ENCODE measurements around the gene PPP1R14C. TPM values are rescaled to one million over a fixed set of nuclear protein-coding genes. Genes with fewer than 3 reads are reported as not detected.

The PPP1R14C gene
- total RNA-seq, 1 experiment from 2014 or later: 12.1 TPM

GRCh38 chr6:150182460-150183078 lies 39.7 kb downstream of the PPP1R14C start:
- H3K9me2 ChIP-seq (ENCODE audit: insufficient read depth): no peaks in the 10 kb centered on the region
- no peak overlapping the region for H3K27ac ChIP-seq
- no peaks in the 10 kb centered on the region for H3K9me3 ChIP-seq (ENCODE audit: insufficient read depth, low read depth)
- TF ChIP-seq CTCF (conservative IDR thresholded peaks at IDR 0.05) (no peak), EZH2 (IDR thresholded peaks at IDR 0.05; ENCODE audit: low read depth) (no peak)
- no peak overlapping the region for H3K4me3 ChIP-seq
- H2AFZ ChIP-seq: no peak overlapping the region
- POLR2A ChIA-PET (ENCODE audit: unreplicated experiment): no interaction called here
- no TSS peak for BruUV-seq (replicated peaks)
- H4K20me1 ChIP-seq (ENCODE audit: insufficient read depth): no peaks in the 10 kb centered on the region
- CTCF ChIA-PET: no interaction called here
- no peaks in the 10 kb centered on the region for H3K27me3 ChIP-seq (ENCODE audit: insufficient read depth, low read depth)
- peaks cover 5% of the 10 kb centered on the region; the same call in 1 of the 2 replicates for H3F3A ChIP-seq (ENCODE audit: insufficient read depth, low read depth)
- intact Hi-C loops (cut with micrococcal nuclease; ENCODE audit: unreplicated experiment): no loop called here
- no peak for DNase-seq
- peaks cover 15% of the 10 kb centered on the region for H3K79me2 ChIP-seq (ENCODE audit: low read depth)
- peaks cover 18% of the 10 kb centered on the region for H3K4me1 ChIP-seq (replicated peaks; ENCODE audit: insufficient read depth)
- H3K4me2 ChIP-seq: no peak overlapping the region
- H3K36me3 ChIP-seq (ENCODE audit: low read depth): no peaks in the 10 kb centered on the region

GRCh38 chr6:150183105-150183504 lies 40.3 kb downstream of the PPP1R14C start:
- Histone ChIP-seq H3K4me1 (replicated peaks; ENCODE audit: insufficient read depth) (peaks cover 16% of the 10 kb centered on the region), H3K36me3 (ENCODE audit: low read depth) (no peaks in the 10 kb centered on the region), H2AFZ (no peak overlapping the region), H3K9me2 (ENCODE audit: insufficient read depth) (no peaks in the 10 kb centered on the region), H3K27ac (no peak overlapping the region), H3K79me2 (ENCODE audit: low read depth) (peaks cover 13% of the 10 kb centered on the region), H3F3A (ENCODE audit: insufficient read depth, low read depth) (peaks cover 5% of the 10 kb centered on the region; the same call in 1 of the 2 replicates), H3K9me3 (ENCODE audit: insufficient read depth, low read depth) (no peaks in the 10 kb centered on the region), H3K4me2 (no peak overlapping the region), H3K27me3 (ENCODE audit: insufficient read depth, low read depth) (no peaks in the 10 kb centered on the region), H4K20me1 (ENCODE audit: insufficient read depth) (no peaks in the 10 kb centered on the region), H3K4me3 (no peak overlapping the region)
- no TSS peak for BruUV-seq (replicated peaks)
- TF ChIP-seq CTCF (conservative IDR thresholded peaks at IDR 0.05): no peak
- no peak for TF ChIP-seq EZH2 (IDR thresholded peaks at IDR 0.05; ENCODE audit: low read depth)
- intact Hi-C loops (cut with micrococcal nuclease; ENCODE audit: unreplicated experiment): no loop called here
- CTCF ChIA-PET: interaction anchor here (0.7 kb wide), 1 partner anchor 52 kb away, joined by 5 read pairs; no protein-coding TSS in a partner anchor
- POLR2A ChIA-PET (ENCODE audit: unreplicated experiment): no interaction called here
- DNase-seq: no peak

GRCh38 chr6:150183966-150184365 lies 41.1 kb downstream of the PPP1R14C start:
- H3K4me2 ChIP-seq: no peak overlapping the region
- peaks cover 11% of the 10 kb centered on the region for H3K79me2 ChIP-seq (ENCODE audit: low read depth)
- peaks cover 5% of the 10 kb centered on the region; the same call in 1 of the 2 replicates for H3F3A ChIP-seq (ENCODE audit: insufficient read depth, low read depth)
- intact Hi-C loops (cut with micrococcal nuclease; ENCODE audit: unreplicated experiment): no loop called here
- H4K20me1 ChIP-seq (ENCODE audit: insufficient read depth): no peaks in the 10 kb centered on the region
- H3K27ac ChIP-seq: no peak overlapping the region
- CTCF ChIA-PET: interaction anchor here (0.7 kb wide), 1 partner anchor 53 kb away, joined by 5 read pairs; no protein-coding TSS in a partner anchor
- BruUV-seq (replicated peaks): no TSS peak
- peaks cover 16% of the 10 kb centered on the region for H3K4me1 ChIP-seq (replicated peaks; ENCODE audit: insufficient read depth)
- POLR2A ChIA-PET (ENCODE audit: unreplicated experiment): no interaction called here
- no peak overlapping the region for H2AFZ ChIP-seq
- DNase-seq: no peak
- no peaks in the 10 kb centered on the region for H3K27me3 ChIP-seq (ENCODE audit: insufficient read depth, low read depth)
- no peaks in the 10 kb centered on the region for H3K9me3 ChIP-seq (ENCODE audit: insufficient read depth, low read depth)
- H3K36me3 ChIP-seq (ENCODE audit: low read depth): no peaks in the 10 kb centered on the region
- H3K9me2 ChIP-seq (ENCODE audit: insufficient read depth): no peaks in the 10 kb centered on the region
- H3K4me3 ChIP-seq: no peak overlapping the region
- TF ChIP-seq CTCF (conservative IDR thresholded peaks at IDR 0.05) (no peak), EZH2 (IDR thresholded peaks at IDR 0.05; ENCODE audit: low read depth) (no peak)

All from PC-9 (cell line).